A673 (cell line): ENCODE measurements around the gene VPS37B. TPM values are rescaled to one million over a fixed set of nuclear protein-coding genes. Genes with fewer than 3 reads are reported as not detected.

Source experiments
- BruUV-seq: library from RNA; stranded (reverse); fragments of 400-500 nt; replicated peaks from 2 replicates; lab custom pipeline; 2021; lab: Mats Ljungman, UMichigan
- CTCF ChIA-PET: fragments of 300-600 bp; sonication (Branson Sonifier 250); formaldehyde crosslinking; loops from one replicate; lab custom pipeline; 2022; ENCODE audit warnings: antibody characterized with exemption; lab: Charles Lee
- POLR2A ChIA-PET: fragments of 300-600 bp; sonication (Branson Sonifier 250); formaldehyde crosslinking; loops from one replicate; lab custom pipeline; 2022; ENCODE audit warnings: antibody characterized with exemption; ENCODE audit not compliant: low non-redundant PET; lab: Charles Lee
- DNase-seq: peaks from one replicate; pipeline ENCODE4 v3.0.0-alpha.2; 2015; ENCODE audit warnings: low spot score
- H3K27ac ChIP-seq: fragments of 200-600 bp; sonication (generic); 2 replicates; pipeline ENCODE4 v1.5.1; 2016; ENCODE audit warnings: mixed run types, low read depth, mild to moderate bottlenecking, mixed read lengths, antibody characterized with exemption, low read length; ENCODE audit not compliant: poor library complexity, severe bottlenecking
- H3K27me3 ChIP-seq: fragments of 200-600 bp; sonication (generic); replicated peaks from 2 replicates; pipeline ENCODE4 v1.6.1; 2017; ENCODE audit warnings: mixed run types, low read depth, mild to moderate bottlenecking, mixed read lengths, antibody characterized with exemption, low read length; ENCODE audit not compliant: insufficient read depth, poor library complexity
- H3K36me3 ChIP-seq: fragments of 200-600 bp; sonication (generic); 2 replicates; pipeline ENCODE4 v1.6.1; 2016; ENCODE audit warnings: mixed run types, mild to moderate bottlenecking, mixed read lengths, antibody characterized with exemption, low read length; ENCODE audit not compliant: insufficient read depth, poor library complexity, severe bottlenecking
- H3K4me1 ChIP-seq: fragments of 200-600 bp; sonication (generic); 2 replicates; pipeline ENCODE4 v1.6.1; 2017; ENCODE audit warnings: mixed run types, mild to moderate bottlenecking, mixed read lengths, antibody characterized with exemption, low read length; ENCODE audit not compliant: insufficient read depth, poor library complexity, severe bottlenecking
- H3K4me3 ChIP-seq: fragments of 200-600 bp; sonication (generic); 2 replicates; pipeline ENCODE4 v1.5.1; 2016; ENCODE audit warnings: low read depth, mixed run types, mild to moderate bottlenecking, mixed read lengths, low read length; ENCODE audit not compliant: poor library complexity, severe bottlenecking
- H3K9me3 ChIP-seq: fragments of 200-600 bp; sonication (generic); 2 replicates; pipeline ENCODE4 v1.6.1; 2016; ENCODE audit warnings: mixed run types, low read depth, mild to moderate bottlenecking, mixed read lengths, antibody characterized with exemption, low read length; ENCODE audit not compliant: poor library complexity, severe bottlenecking
- CTCF ChIP-seq: fragments of 300-800, 200-600 bp; sonication (generic); conservative IDR thresholded peaks from 2 replicates; pipeline ENCODE4 v1.5.1; 2017; ENCODE audit warnings: low read depth, mild to moderate bottlenecking, antibody characterized with exemption, low read length, moderate library complexity, mixed read lengths
- EZH2 ChIP-seq: fragments of 200-600 bp; sonication (generic); IDR thresholded peaks from 2 replicates; pipeline ENCODE4 v1.6.1; 2017; ENCODE audit warnings: borderline replicate concordance, low read depth, mild to moderate bottlenecking, mixed read lengths, antibody characterized with exemption, low read length; ENCODE audit not compliant: poor library complexity, severe bottlenecking
- intact Hi-C: fragments of 100-400 bp; cut with micrococcal nuclease; formaldehyde crosslinking; loops from one replicate; pipeline ENCODE4 v1.10.0; 2022; ENCODE audit not compliant: unreplicated experiment
- total RNA-seq: library from RNA; stranded (reverse); gene quantifications from 2 replicates; pipeline ENCODE4 v1.2.3, GENCODE V29; 2021

Gene VPS37B
- total RNA-seq, 1 experiment from 2014 or later: 34.4 TPM

- TF ChIP-seq EZH2: no peak
- no peak for TF ChIP-seq CTCF
- H3K4me1 ChIP-seq: no peaks in the 10 kb centered on the region
- intact Hi-C loops: no loop called here
- ChIA-PET POLR2A (no interaction called here), CTCF (interaction anchor here (0.8 to 1.0 kb wide), 2 partner anchors 87 to 380 kb away, joined by 3 to 5 read pairs; no protein-coding TSS in a partner anchor)
- no peak overlapping the region for H3K4me3 ChIP-seq
- H3K9me3 ChIP-seq: no peaks in the 10 kb centered on the region
- no peak for DNase-seq
- no peak overlapping the region for H3K27ac ChIP-seq
- BruUV-seq: no TSS peak
- no peaks in the 10 kb centered on the region for H3K27me3 ChIP-seq
- no peaks in the 10 kb centered on the region for H3K36me3 ChIP-seq
These were observed 37.2 kb downstream of the VPS37B start for GRCh38 chr12:122858591-122859302.

GRCh38 chr12:122858171-122858570 lies 37.8 kb downstream of the VPS37B start:
- Histone ChIP-seq H3K9me3 (no peaks in the 10 kb centered on the region), H3K36me3 (no peaks in the 10 kb centered on the region), H3K27ac (no peak overlapping the region), H3K4me1 (no peaks in the 10 kb centered on the region), H3K27me3 (no peaks in the 10 kb centered on the region), H3K4me3 (no peak overlapping the region)
- ChIA-PET CTCF (no interaction called here), POLR2A (no interaction called here)
- no peak for DNase-seq
- BruUV-seq: no TSS peak
- no peak for TF ChIP-seq EZH2
- TF ChIP-seq CTCF: no peak
- intact Hi-C loops: no loop called here

- no TSS peak for BruUV-seq
- Histone ChIP-seq H3K27me3 (no peaks in the 10 kb centered on the region), H3K27ac (no peak overlapping the region), H3K36me3 (no peaks in the 10 kb centered on the region), H3K9me3 (no peaks in the 10 kb centered on the region), H3K4me3 (no peak overlapping the region), H3K4me1 (no peaks in the 10 kb centered on the region)
- TF ChIP-seq CTCF (no peak), EZH2 (no peak)
- intact Hi-C loops: no loop called here
- POLR2A ChIA-PET: no interaction called here
- CTCF ChIA-PET: interaction anchor here (0.6 kb wide), 1 partner anchor 14 kb away, joined by 3 read pairs; no protein-coding TSS in a partner anchor
- no peak for DNase-seq
These were observed 38.8 kb downstream of the VPS37B start for GRCh38 chr12:122856999-122857671.
